Esophagus muscularis mucosa (tissue), 4 donors: ENCODE measurements around the gene SNX2. TPM values are rescaled to one million over a fixed set of nuclear protein-coding genes. Genes with fewer than 3 reads are reported as not detected.

Experiments
- DNase-seq: peaks from one replicate; pipeline ENCODE4 v3.0.0-alpha.2; 2017; ENCODE audit errors: extremely low spot score
- H3K27ac ChIP-seq, 4 donors: fragments of 200-600 bp; sonication (generic); replicated peaks in 1 of 4; 1 replicate in 3 of 4; 2 replicates in 1 of 4; pipeline ENCODE4 v1.5.1; 2016 to 2019; ENCODE audit warnings: mild to moderate bottlenecking in 1 of 4
- H3K27me3 ChIP-seq, 4 donors: fragments of 200-600 bp; sonication (generic); one replicate each; pipeline versions ENCODE4 v1.5.1 to v1.6.0; 2016 to 2019
- H3K36me3 ChIP-seq, 4 donors: fragments of 200-600 bp; sonication (generic); one replicate each; pipeline ENCODE4 v1.5.1; 2016 to 2019
- H3K4me1 ChIP-seq, 4 donors: fragments of 200-600 bp; sonication (generic); one replicate each; pipeline ENCODE4 v1.5.1; 2016 to 2019
- H3K4me3 ChIP-seq, 4 donors: fragments of 200-600 bp; sonication (generic); 1 replicate in 2 of 4; 2 replicates in 2 of 4; pipeline ENCODE4 v1.5.1; 2016 to 2019; ENCODE audit warnings: mild to moderate bottlenecking in 4 of 4, moderate library complexity in 1 of 4
- H3K9me3 ChIP-seq, 4 donors: fragments of 200-600 bp; sonication (generic); 1 replicate in 3 of 4; 2 replicates in 1 of 4; pipeline ENCODE4 v1.5.1; 2016 to 2019
- CTCF ChIP-seq, 3 experiments: fragments of 200-600 bp in 2 of 3; fragments of 450-650 bp in 1 of 3; sonication (generic) in 2 of 3; IDR thresholded peaks; one replicate each; pipeline ENCODE4 v1.5.1; 2017 to 2019; ENCODE audit warnings: antibody characterized with exemption in 3 of 3, mild to moderate bottlenecking in 2 of 3, moderate library complexity in 1 of 3
- EP300 ChIP-seq: sonication (generic); formaldehyde crosslinking; IDR thresholded peaks from one replicate; pipeline ENCODE4 v1.6.1; 2017; ENCODE audit warnings: antibody characterized with exemption
- POLR2A ChIP-seq: fragments of 450-650 bp; IDR thresholded peaks from one replicate; pipeline ENCODE4 v1.6.1; 2017; ENCODE audit warnings: antibody characterized with exemption, moderate library complexity, mild to moderate bottlenecking, low read depth
- POLR2AphosphoS5 ChIP-seq, 2 donors: sonication (generic); formaldehyde crosslinking; IDR thresholded peaks; one replicate each; pipeline ENCODE4 v1.6.1; 2017; ENCODE audit warnings: antibody characterized with exemption in 2 of 2
- WGBS: methylation state at CpG from one replicate; pipeline ENCODE4 v1.1.5; 2018; 5-methylcytosine and 5-hydroxymethylcytosine counted together
- intact Hi-C: fragments of 100-400 bp; cut with DNase I; formaldehyde crosslinking; loops from one replicate; pipeline ENCODE4 v1.15.1; 2023
- total RNA-seq, 4 donors: library from RNA; depleted of rRNA; stranded (reverse); fragments of >200 nt; gene quantifications; one replicate each; pipeline versions ENCODE4 v1.1.0 to v1.2.1, GENCODE V29; 2016

Gene SNX2
- total RNA-seq, 4 donors from 2014 or later = 62.1 to 86.0 (median 75.4) TPM

- WGBS = 83% methylated on average over 1 of the region's 1 CpG
- H3K4me3 ChIP-seq = no peak overlapping the region
- H3K4me1 ChIP-seq = no peaks in the 10 kb centered on the region
- DNase-seq = no peak
- intact Hi-C loops = no loop called here
- H3K9me3 ChIP-seq = no peaks in the 10 kb centered on the region
- H3K27ac ChIP-seq = no peak overlapping the region
- TF ChIP-seq CTCF (IDR thresholded peaks at IDR 0.05) (no peak), POLR2A (no peak), EP300 (no peak), POLR2AphosphoS5 (IDR thresholded peaks at IDR 0.05) (no peak)
- H3K36me3 ChIP-seq = peaks cover 0 to 10% (median 0%) of the 10 kb centered on the region in 4 donors
- no peaks in the 10 kb centered on the region for H3K27me3 ChIP-seq
Measured at GRCh38 chr5:122858451-122858850, 83.6 kb downstream of the SNX2 start.

GRCh38 chr5:122863240-122863639 lies 88.4 kb downstream of the SNX2 start:
- no peaks in the 10 kb centered on the region for H3K4me1 ChIP-seq
- no peak for DNase-seq
- no peak overlapping the region for H3K27ac ChIP-seq
- H3K9me3 ChIP-seq = no peaks in the 10 kb centered on the region
- no peak overlapping the region for H3K4me3 ChIP-seq
- no peaks in the 10 kb centered on the region for H3K27me3 ChIP-seq
- peaks cover 0 to 20% (median 9%) of the 10 kb centered on the region in 4 donors for H3K36me3 ChIP-seq
- intact Hi-C loops = no loop called here
- 77% methylated on average over 2 of the region's 2 CpGs for WGBS
- no peak for TF ChIP-seq EP300

GRCh38 chr5:122863721-122864120 lies 88.8 kb downstream of the SNX2 start:
- Histone ChIP-seq H3K9me3 (no peaks in the 10 kb centered on the region), H3K27me3 (no peaks in the 10 kb centered on the region), H3K4me1 (no peaks in the 10 kb centered on the region), H3K4me3 (no peak overlapping the region), H3K36me3 (peaks cover 0 to 22% (median 9%) of the 10 kb centered on the region in 4 donors), H3K27ac (no peak overlapping the region)
- intact Hi-C loops = no loop called here
- TF ChIP-seq POLR2A (no peak), EP300 (no peak), POLR2AphosphoS5 (IDR thresholded peaks at IDR 0.05) (no peak), CTCF (IDR thresholded peaks at IDR 0.05) (no peak)
- DNase-seq = no peak
- 92% methylated on average over 4 of the region's 4 CpGs for WGBS

- intact Hi-C loops = no loop called here
- WGBS = 87% methylated on average over 6 of the region's 6 CpGs
- Histone ChIP-seq H3K27ac (no peak overlapping the region), H3K4me3 (no peak overlapping the region), H3K27me3 (no peaks in the 10 kb centered on the region), H3K4me1 (no peaks in the 10 kb centered on the region), H3K9me3 (no peaks in the 10 kb centered on the region), H3K36me3 (peaks cover 0 to 22% (median 9%) of the 10 kb centered on the region in 4 donors)
- TF ChIP-seq POLR2AphosphoS5 (IDR thresholded peaks at IDR 0.05) = no peak
- no peak for TF ChIP-seq CTCF (IDR thresholded peaks at IDR 0.05)
- TF ChIP-seq POLR2A = no peak
- TF ChIP-seq EP300 = no peak
- DNase-seq = peak; percentile 68
Measured at GRCh38 chr5:122864400-122864799, 89.5 kb downstream of the SNX2 start.

- Histone ChIP-seq H3K27ac (no peak overlapping the region), H3K9me3 (no peaks in the 10 kb centered on the region), H3K4me3 (no peak overlapping the region), H3K4me1 (no peaks in the 10 kb centered on the region), H3K27me3 (no peaks in the 10 kb centered on the region), H3K36me3 (peaks cover 0 to 22% (median 9%) of the 10 kb centered on the region in 4 donors)
- no peak for DNase-seq
- intact Hi-C loops = no loop called here
- TF ChIP-seq POLR2AphosphoS5 (IDR thresholded peaks at IDR 0.05) (no peak), CTCF (IDR thresholded peaks at IDR 0.05) (no peak), POLR2A (no peak), EP300 (no peak)
- WGBS = 89% methylated on average over 1 of the region's 1 CpG
Measured at GRCh38 chr5:122864842-122865241, 90.0 kb downstream of the SNX2 start.
